Anterior cingulate cortex (tissue), 58 donors: ENCODE measurements around the gene FAM120AOS.

ENCODE experiments used
- DNase-seq, 58 donors: peaks; one replicate each; lab custom pipeline; 2025; lab: John Stamatoyannopoulos, UW

The FAM120AOS gene

GRCh38 chr9:93397661-93398373 is 55.6 kb downstream of the FAM120AOS start:
- DNase-seq = no peak
